ENCODE data around the gene EHMT1.
"Not testable (repeated sequence)": the region's sequence is repeated elsewhere in the genome, so short reads cannot be mapped to it uniquely, and the experiment has no call there.

The EHMT1 gene

DNA sequence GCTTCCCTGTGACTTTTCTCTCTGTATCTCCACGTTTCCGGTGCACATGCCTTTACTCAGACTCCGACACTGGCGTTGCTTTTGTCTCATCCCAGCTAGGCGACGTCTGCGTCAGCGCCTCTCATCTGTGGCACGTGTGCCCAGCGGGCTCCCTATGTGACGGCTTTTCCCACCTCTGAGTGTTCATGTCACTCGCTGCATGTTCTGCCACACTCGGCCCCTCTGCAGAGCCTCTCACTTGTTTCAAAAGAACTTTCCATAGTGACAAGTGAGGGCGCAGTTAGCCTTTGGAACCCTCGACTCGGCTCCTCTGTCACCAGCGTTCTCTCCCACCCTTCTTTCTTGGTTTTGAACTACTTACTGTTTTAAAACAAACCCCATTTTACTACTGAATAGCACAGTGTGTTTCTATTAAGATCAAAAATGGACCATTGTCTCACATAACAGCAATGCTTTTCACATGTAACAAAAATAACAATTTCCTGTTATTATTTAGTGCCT, 145.4 kb downstream of the EHMT1 start:
- no peak for DNase-seq

DNA sequence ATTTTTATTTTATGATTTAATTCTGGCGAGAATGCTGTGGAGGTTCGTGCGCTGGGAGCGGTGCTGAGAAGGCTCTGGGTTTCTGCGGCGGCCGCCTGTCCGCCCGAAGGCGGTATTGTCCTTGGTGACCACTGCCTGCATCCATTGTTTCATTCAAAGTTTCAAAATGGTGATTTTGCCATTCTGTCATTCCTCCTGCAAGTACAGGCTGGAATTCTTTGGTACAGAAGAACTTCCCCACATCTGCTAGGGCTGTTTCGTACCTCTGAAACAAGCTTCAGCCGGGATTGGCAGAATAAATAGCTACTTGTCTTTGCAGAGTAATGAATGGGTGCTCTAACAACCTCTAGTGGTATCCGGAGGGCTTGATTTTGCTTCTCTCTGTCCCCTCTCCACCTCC, 146.2 kb downstream of the EHMT1 start:
- DNase-seq: no peak

DNA sequence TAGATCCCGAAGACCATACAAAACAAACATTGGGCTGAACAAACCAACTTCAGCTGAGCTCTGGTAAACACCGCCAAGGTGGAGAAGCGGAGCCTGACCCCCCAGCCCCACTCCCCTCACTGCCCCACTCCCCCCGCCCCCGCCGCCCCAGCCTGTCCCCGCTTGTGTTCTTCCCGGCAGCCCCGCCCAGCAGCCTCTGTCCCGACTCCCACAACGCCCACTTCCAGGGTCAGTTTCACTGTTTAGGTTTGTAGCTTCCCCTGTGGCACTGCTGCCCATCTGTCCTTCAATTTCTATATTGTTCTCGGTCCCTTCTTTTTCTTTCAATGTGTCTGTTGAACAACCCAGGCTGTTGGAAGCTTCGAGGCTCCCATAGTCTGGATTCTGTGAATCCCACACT, 146.7 kb downstream of the EHMT1 start:
- DNase-seq: no peak

DNA sequence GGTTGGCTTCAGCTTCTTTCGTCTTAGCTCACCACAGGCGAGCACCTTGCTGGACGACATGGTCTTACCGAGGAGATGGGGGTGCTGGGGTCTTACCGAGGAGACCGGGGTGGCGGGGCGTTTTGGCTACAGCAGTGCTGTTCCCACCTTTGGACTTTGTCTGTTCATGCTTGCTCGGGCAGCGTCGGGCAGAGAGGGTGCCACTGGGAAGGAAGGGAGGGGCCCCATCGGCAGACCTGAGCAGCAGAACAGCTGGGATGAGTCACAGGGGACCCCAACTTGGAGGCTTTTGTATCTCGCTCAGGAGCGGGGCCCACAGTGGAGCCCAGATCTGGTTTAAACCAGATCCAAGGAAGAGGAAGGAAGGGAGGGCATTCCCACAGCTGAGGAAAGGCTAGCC, 152.8 kb downstream of the EHMT1 start:
- no peak for DNase-seq

DNA sequence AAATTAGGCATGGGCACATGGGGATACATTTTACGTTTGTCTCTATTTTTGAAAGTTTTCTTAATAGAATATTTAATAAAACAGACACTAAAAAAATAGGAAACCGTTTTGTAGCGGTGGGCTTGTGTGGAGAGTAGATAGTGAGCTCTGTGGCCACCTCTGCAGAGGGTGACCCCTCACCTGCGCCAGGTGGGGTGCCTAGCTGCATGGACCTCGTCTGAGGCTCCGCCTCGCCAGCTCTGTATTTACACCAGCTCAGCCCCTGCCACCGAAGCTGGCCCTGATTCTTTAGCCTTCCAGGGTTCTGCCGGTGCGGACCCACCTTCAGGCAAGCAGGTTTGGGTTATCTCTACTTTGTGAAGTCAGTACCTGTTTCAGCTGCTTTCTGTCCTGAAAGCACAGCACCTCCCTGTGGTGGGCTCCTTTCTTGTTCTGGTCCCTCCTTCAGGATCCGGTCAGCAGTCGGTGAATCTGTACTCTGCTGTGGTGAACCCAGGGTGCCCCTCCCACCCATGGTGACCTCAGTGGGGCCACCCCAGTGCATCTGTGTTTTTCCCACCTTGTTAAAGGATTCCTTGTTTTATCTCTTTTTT, 153.6 kb downstream of the EHMT1 start:
- DNase-seq: no peak

DNA sequence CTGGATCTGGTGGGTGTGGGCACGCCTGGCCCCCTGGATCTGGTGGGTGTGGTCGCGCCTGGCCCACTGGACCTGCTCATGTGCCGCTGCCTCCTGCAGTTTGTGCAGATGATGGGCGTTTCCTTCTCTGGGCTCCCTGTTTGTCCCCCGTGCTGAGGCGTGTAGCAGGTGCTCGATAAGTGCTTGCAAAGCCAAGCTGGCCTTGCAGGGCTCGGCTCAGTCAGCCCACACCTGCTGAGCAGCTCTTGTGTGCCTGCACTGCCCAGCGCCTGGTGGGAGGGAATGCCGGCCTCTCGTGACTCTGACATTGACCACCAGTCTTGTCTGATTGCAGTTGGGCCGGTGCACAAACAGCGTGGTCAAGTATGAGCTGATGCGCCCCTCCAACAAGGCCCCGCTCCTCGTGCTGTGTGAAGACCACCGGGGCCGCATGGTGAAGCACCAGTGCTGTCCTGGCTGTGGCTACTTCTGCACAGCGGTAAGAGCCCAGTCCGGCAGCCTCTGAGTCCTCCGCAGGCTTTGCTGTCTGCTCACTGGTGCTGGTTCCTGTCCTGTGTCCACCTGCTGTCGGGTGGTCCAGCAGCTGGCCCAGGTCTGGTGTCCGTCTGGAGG, 156.1 kb downstream of the EHMT1 start:
- no peak for DNase-seq

DNA sequence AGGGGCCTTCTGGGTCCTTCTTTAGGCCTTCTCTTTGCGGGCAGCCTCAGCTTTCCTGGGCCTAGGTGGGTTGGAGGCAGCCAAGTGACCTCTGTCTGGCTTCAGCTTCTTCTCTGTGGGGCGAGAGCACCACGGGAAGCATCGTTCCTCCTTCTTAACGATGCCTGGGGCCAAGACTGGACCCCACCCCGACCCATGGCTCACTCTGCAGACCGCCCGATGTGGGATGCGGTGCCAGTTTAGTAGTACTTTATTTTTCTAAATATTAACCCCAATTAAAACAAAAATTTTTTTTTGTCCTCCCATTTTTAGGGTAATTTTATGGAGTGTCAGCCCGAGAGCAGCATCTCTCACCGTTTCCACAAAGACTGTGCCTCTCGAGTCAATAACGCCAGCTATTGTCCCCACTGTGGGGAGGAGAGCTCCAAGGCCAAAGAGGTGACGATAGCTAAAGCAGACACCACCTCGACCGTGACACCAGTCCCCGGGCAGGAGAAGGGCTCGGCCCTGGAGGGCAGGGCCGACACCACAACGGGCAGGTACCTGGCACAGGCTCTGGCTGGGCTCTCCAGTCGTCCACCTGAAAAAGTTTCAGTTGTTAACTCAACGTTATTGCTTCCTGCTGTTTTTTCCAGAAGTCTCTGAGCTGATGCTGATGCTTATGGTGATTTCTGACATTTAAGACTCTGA, 157.6 kb downstream of the EHMT1 start:
- no peak for DNase-seq

DNA sequence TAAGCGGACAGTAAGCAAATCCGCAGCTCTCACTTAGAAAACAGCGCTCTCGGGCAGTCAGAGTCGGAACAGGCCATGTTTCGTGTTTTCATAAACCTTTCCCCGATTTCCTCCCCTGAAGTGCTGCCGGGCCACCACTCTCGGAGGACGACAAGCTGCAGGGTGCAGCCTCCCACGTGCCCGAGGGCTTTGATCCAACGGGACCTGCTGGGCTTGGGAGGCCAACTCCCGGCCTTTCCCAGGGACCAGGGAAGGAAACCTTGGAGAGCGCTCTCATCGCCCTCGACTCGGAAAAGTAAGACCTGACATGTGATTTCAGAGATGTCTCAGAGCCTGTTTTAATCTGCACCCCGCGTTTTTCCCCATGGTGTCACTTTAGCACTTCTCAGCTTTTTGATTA, 159.0 kb downstream of the EHMT1 start:
- DNase-seq: no peak

DNA sequence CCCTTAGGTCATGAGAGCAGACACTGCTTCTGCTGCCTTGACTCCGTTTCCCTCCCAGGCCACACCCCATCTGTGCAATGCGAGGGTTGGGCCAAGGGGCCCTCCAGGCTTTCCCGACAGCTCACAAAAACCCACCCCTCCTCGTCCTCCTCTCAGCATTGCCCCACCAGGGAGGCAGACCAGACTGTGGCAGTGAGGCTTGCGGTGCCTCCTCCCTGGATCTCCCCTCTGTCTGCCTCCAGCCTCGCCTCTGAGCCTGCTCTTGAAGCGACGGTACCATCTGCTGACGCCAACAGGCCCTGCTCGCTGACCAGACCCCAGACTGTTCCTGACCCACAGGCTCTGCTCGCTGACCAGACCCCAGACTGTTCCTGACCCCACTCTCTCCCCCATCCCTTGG, 159.5 kb downstream of the EHMT1 start:
- no peak for DNase-seq

DNA sequence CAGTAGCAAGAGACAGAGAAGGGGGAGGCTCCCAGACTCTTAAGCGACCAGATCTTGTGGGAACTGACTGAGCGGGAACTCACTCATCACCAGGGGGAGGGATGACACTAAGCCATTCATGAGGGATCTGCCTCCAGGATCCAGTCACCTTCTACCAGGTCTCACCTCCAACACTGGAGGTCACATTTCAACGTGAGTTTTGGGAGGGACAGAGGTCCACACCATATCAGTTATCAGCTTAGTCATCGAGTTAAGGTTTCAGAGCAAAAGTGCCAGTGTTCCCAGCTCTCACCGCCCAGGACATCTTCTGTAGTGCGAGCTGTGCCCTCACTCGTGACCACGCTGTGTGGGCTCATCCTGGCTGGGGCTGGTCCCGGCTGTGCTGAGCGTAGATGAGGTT, 160.1 kb downstream of the EHMT1 start:
- no peak for DNase-seq

DNA sequence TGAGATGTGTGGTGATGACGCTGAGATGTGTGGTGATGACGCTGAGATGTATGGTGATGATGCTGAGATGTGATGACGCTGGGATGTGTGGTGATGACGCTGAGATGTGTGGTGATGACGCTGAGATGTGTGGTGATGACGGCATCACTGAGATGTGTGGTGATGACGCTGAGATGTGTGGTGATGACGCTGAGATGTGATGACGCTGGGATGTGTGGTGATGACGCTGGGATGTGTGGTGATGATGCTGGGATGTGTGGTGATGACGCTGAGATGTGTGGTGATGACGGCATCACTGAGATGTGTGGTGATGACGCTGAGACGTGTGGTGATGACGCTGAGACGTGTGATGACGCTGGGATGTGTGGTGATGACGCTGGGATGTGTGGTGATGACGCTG, 161.2 kb downstream of the EHMT1 start:
- DNase-seq: not testable (repeated sequence)

DNA sequence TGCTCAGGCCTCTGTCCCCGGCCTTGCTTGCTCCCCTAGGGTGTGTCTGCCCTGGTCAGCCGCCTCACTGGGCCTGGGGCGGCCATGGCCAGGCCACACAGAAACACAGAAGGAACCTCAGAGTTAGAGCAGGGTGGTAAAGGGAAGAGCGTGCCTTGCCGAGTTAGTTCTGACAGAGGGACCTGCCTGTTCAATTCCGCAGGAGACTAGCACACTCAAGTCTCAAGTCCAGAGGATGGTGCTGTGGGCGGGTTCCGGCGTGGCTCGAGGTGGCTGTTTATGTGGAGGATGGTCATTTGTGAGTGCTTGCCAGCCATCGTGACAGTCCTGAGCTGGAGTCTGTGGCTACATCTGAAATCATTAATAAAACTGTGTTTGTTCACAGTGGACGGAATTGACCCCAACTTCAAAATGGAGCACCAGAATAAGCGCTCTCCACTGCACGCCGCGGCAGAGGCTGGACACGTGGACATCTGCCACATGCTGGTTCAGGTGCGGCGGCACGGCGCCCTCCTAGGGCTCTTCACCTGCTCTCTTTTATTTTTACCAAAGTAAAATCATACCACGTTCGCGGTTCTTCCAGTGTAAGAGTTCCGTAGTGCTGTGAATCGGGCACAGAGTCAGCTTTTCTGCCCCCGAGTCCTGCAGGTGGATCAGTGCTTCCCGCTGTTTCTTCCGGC, 163.2 kb downstream of the EHMT1 start:
- no peak for DNase-seq

DNA sequence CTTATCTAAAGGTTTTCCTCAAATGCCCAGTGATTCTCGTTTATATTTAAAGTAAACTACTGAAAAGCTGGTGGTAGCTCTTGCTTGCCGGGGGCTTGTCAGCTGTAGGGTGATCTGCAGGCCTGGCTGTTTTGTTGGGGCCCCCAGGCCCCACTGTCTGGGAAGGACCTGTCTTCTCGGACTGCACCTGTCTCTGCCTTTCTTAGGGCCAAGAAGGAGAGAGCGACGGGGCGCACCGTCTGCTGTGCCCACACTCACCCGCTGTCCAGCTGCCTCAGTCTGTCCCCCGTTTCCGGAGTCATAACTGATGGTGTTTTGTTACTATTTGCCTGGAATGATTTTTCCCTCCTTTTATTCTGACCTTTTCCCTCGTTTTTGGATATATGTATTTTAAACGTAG, 164.7 kb downstream of the EHMT1 start:
- no peak for DNase-seq

DNA sequence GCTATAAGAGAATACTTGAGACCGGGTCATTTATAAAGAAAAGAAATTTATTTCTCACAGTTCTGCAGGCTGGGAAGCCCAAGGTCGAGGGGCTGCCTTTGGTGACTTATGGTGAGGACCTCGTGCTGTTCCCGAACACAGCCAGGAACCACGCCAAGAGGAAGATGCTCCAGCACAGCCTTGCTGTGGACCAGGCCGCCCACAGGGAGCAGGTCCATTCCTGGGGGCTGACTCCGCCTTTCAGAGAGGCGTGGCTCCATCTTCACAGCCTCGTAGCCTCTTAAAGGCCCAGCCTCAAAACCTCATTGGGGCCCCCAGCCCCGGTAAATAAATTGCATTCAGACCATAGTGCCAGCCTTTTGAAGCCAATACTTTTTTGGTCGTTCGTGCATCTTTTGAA, 165.2 kb downstream of the EHMT1 start:
- no peak for DNase-seq

DNA sequence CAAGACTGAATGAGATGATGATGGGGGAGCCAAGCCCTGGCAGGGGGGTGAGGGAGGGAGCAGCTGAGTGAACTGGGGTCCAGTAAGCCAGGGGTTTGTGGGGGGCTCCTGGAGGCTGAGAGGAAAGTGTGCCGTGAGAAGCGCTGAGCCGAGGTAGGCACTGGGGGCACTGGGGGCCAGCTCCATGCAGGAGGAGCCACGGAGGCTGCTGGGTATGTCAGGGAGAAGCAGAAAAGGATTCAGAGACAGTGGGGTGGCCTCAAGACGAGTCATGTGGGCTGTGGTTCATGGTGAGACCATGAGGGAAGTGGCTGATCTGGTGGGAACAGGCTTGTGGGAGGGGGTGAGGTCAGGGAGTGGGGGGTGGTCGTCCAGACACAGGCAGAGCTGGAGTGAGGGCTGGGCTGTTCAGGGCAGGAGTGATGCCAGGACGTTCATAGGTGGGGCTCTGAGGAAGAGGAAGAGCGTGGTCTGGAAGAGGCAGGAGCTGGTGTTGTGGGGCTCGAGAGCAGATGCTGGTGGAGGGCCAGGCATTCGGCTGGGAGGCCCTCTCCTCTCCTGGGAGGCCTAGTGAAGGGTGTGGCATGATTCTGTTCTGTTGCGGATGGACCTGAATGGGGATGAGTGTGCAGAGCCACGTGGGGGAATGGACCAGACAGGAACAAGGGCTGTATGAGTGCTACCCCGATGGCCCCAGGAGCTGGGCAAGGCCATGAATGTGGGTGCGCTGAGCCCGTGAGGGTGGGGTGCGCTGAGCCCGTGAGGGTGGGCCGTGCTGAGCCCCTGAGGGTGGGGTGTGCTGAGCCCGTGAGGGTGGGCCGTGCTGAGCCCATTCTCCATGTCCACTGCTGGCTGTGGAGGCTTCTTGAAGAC, 166.1 kb downstream of the EHMT1 start:
- no peak for DNase-seq

DNA sequence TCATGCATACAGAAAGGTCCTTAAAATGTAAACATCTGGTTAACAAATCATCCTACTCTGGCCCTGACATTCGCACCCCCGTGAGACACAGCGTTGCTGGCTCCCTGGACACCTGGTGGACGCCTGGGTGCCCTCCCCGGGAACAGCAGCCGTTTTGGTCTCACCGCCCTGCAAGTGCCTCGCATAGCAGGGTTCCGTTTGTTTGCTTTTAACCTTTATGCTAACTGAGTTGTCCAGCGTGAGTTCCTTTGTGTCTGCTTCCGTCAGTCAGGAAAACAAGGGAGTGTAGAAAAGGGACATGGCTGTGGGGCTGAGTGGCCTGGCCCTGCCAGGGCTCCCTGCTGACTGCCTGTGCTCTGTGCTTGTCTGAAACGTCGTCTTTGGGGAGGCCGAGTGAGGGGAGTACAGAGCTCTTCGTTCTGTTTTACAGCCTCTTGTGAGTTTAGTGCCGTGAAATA, 166.9 kb downstream of the EHMT1 start:
- DNase-seq: no peak

DNA sequence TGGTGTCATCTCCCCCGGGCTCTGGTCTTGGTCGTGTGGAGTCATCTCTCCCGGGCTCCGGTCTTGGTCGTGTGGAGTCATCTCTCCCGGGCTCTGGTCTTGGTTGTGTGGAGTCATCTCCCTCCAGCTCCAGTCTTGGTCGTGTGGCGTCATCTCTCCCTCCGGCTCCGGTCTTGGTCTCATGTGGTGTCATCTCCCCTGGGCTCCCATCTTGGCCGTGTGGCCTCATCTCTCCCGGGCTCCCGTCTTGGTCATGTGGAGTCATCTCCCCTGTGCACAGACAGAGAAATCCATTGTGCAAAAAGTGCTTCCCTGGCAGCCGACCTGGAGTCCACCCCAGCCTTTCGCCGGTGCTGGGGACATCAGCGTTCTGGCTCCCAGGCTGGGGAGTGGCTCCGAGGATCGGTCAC, 167.7 kb downstream of the EHMT1 start:
- DNase-seq: no peak

DNA sequence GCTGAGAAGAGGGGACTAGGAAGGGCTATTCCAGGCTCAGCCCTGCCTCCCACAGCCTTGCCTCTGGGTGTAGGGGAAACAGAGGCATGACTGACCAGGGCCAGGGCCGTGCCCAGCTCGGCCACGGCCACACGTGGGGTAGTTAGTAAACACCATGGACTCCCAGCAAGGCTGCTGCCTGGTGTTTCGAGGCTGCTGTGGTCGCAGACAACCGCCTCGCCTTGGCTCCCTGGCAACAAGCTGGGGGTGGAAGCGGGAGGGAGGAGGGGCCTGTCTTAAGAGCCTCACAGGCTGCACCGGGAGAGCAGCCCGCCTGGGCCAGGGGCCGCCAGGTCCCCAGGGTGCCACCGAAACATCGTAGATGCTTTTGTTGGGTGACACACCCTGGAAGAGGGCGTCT, 168.6 kb downstream of the EHMT1 start:
- DNase-seq: no peak

DNA sequence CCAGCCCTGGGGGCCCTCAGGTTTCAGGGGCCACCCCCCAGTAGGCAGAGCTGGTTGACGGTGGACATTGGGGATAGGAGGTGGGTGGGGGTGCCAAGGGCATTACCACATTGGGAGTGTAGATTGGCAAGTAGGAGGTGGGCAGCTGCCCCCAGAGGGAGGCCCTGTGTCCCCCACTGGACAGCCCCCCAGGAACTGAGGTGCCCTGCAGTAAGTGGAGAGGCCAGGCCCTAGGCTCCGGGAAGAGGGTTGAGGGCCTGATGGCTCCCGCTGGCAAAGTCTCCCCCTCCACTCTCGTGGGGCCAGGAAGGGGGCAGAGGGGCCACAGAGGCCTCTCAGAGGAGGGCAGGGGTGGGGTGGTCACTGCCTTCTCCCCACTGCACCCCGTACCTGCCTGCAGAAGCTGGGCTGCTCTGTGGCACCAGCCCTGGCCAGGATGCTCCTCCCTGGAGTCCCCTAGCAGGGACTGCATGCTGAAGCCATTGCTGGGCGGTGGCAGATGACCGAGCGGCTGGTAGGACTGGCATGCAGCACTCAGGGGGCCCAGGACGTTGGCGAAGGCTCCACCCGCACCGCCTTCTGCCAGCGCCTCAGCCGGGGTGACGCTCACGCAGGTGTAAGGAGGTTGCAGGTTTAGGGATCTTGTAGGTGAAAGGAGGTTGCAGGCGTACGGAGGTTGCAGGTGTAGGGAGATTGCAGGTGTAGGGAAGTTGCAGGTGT, 169.1 kb downstream of the EHMT1 start:
- DNase-seq: no peak

DNA sequence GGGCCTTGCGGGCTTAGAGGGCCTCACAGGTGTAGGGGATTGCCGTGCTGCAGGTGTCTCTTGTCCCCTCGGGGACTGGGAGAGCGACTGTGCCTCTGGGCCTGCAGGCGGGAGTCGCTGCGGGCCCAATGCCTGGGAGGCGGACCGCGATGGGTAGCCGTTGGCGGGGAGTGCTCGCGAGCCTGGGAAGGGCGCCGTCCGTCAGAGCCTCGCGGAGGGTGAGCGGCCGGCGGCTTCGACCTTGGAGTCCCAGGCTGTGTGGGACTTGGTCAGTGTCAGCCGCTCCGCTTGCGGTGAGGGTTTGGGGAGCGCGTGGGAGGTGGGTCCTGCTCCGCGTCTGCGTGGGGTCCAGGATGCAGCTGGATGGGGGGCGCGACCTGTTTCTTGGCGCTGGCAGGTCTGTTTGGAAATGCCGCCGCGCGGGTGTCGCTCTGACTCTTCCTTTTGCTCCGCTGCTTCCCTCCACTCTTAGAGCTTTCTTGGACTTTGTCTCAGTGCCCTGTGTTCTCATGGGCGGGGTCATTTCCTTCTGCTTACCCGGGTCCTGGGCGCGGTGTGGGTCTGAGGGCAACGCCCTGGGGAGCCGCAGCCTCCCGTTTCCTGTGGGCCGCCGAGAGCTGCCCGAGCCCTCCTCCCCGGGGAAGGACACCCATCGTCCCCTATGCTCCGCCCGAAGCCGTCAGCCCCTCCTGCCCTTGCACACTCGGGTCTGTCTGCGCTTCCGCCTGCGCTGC, 169.9 kb downstream of the EHMT1 start:
- DNase-seq: no peak

DNA sequence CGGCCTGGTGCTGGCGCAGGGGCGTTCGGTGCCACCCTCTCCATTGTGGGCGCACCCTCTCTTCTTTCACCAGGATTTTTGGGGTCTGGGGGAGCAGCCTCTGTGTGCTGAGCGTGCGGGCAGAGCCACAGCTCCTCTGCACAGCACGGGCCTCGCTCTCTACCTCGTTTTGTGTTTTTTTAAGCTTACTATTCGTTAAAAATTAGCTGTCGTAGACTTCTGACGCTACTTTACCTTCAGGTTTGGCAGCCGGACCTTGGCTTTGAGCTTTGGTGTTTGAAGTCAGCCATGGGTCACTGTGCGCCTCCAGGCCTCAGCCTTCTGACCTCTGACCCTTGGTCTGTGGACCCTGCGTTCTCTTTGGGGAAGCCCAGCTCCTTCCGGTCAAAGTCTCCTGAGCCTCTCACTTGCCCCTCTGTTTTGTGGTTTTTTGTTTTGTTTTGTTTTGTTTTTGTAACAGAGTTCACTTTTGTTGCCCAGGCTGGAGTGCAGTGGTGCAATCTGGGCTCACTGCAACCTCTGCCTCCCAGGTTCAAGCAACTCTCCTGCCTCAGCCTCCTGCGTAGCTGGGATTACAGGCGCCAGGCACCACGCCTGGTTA, 170.6 kb downstream of the EHMT1 start:
- no peak for DNase-seq

All from activated naive CD4-positive, alpha-beta T cell treated with Interleukin-2 at 50 U/mL for 16 hours (primary cell).